Sigmoid colon (tissue), 4 donors: ENCODE data around the gene AKAP8L.

Source experiments
- CTCF ChIP-seq, 4 experiments: fragments of 450-650 bp in 3 of 4; fragments of 200-600 bp in 1 of 4; IDR thresholded peaks; one replicate each; pipeline ENCODE4 v1.5.1; 2016 to 2019; ENCODE audit warnings: antibody characterized with exemption in 4 of 4, mild to moderate bottlenecking in 3 of 4, moderate library complexity in 2 of 4
- EP300 ChIP-seq, 4 donors: sonication (generic); formaldehyde crosslinking; IDR thresholded peaks; one replicate each; pipeline ENCODE4 v1.6.1; 2017; ENCODE audit warnings: antibody characterized with exemption in 4 of 4
- POLR2A ChIP-seq, 2 donors: fragments of 450-650 bp; IDR thresholded peaks; one replicate each; pipeline ENCODE4 v1.6.1; 2016; ENCODE audit warnings: antibody characterized with exemption in 2 of 2, mild to moderate bottlenecking in 2 of 2, moderate library complexity in 2 of 2

- no peak for TF ChIP-seq EP300 (IDR thresholded peaks at IDR 0.05)
- no peak for TF ChIP-seq CTCF (IDR thresholded peaks at IDR 0.05)
- TF ChIP-seq POLR2A (IDR thresholded peaks at IDR 0.05): no peak
Measured at GRCh38 chr19:15443325-15443724, 24.5 kb upstream of the AKAP8L start.
